KMS-11 (cell line): Measurements from ENCODE around the gene HYDIN.

Source experiments
- H2AFZ ChIP-seq: fragments of 200-600 bp; sonication (generic); 2 replicates; pipeline ENCODE4 v1.6.1; 2016; ENCODE audit warnings: antibody characterized with exemption, mixed run types, low read depth
- H3K27ac ChIP-seq: fragments of 200-600 bp; sonication (generic); 2 replicates; pipeline ENCODE4 v1.6.1; 2016; ENCODE audit warnings: mild to moderate bottlenecking, mixed run types
- H3K27me3 ChIP-seq: fragments of 200-600 bp; sonication (generic); 2 replicates; pipeline ENCODE4 v1.6.1; 2017; ENCODE audit warnings: mild to moderate bottlenecking, low read depth, mixed run types, moderate library complexity; ENCODE audit not compliant: insufficient read depth
- H3K36me3 ChIP-seq: fragments of 200-600 bp; sonication (generic); 2 replicates; pipeline ENCODE4 v1.6.1; 2017; ENCODE audit warnings: mild to moderate bottlenecking, mixed run types; ENCODE audit not compliant: insufficient read depth
- H3K4me1 ChIP-seq: fragments of 200-600 bp; sonication (generic); 2 replicates; pipeline ENCODE4 v1.6.1; 2016; ENCODE audit warnings: mild to moderate bottlenecking, low read depth, mixed run types; ENCODE audit not compliant: poor library complexity, severe bottlenecking
- H3K4me2 ChIP-seq: fragments of 200-600 bp; sonication (generic); 2 replicates; pipeline ENCODE4 v1.7.0; 2016; ENCODE audit warnings: mild to moderate bottlenecking, mixed run types
- H3K4me3 ChIP-seq: fragments of 200-600 bp; sonication (generic); IDR thresholded peaks from 2 replicates; pipeline ENCODE4 v1.6.1; 2017; ENCODE audit warnings: low read depth, low read length, mixed read lengths; ENCODE audit not compliant: insufficient read depth
- H3K79me2 ChIP-seq: fragments of 200-600 bp; sonication (generic); 2 replicates; pipeline ENCODE4 v1.6.1; 2016; ENCODE audit warnings: low read depth, mixed run types; ENCODE audit not compliant: insufficient read depth
- H3K9ac ChIP-seq: fragments of 200-600 bp; sonication (generic); 2 replicates; pipeline ENCODE4 v1.6.1; 2016; ENCODE audit warnings: mild to moderate bottlenecking, mixed run types
- H4K20me1 ChIP-seq: fragments of 200-600 bp; sonication (generic); 2 replicates; pipeline ENCODE4 v1.6.1; 2016; ENCODE audit warnings: mild to moderate bottlenecking, mixed run types; ENCODE audit not compliant: insufficient read depth
- TF ChIP-seq, protein P1 (sequence below): fragments of 200-600 bp; sonication (generic); conservative IDR thresholded peaks from 2 replicates; pipeline ENCODE4 v1.6.1; 2017; ENCODE audit warnings: low read depth, mild to moderate bottlenecking, antibody characterized with exemption, low read length, moderate library complexity, mixed read lengths

HYDIN gene

DNA sequence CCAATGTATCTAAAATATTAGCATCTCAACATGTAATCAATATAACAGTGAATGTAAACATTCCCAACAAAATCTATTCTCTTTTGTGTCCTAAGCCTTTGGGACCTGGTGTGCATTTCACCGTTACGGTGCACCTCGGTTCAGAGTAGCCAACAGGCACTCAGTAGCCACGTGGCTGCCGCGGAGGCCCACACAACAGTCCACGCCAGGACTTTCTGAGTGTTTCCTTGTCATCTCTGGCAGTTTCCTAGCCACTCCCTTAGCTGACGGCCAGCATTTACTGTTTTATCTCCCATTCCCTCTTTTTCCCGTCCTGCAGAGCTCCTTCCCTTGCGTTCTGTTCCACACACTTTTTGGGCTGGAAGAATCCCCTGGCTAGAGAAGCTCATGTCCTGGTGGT lies 465.9 kb downstream of the HYDIN start:
- Histone ChIP-seq H3K27ac (no peak overlapping the region), H3K4me3 (no peak overlapping the region), H3K79me2 (no peaks in the 10 kb centered on the region), H3K27me3 (no peaks in the 10 kb centered on the region), H4K20me1 (no peaks in the 10 kb centered on the region), H2AFZ (no peak overlapping the region), H3K36me3 (no peaks in the 10 kb centered on the region), H3K9ac (no peak overlapping the region), H3K4me2 (no peak overlapping the region), H3K4me1 (no peaks in the 10 kb centered on the region)
- TF ChIP-seq, protein P1, sequence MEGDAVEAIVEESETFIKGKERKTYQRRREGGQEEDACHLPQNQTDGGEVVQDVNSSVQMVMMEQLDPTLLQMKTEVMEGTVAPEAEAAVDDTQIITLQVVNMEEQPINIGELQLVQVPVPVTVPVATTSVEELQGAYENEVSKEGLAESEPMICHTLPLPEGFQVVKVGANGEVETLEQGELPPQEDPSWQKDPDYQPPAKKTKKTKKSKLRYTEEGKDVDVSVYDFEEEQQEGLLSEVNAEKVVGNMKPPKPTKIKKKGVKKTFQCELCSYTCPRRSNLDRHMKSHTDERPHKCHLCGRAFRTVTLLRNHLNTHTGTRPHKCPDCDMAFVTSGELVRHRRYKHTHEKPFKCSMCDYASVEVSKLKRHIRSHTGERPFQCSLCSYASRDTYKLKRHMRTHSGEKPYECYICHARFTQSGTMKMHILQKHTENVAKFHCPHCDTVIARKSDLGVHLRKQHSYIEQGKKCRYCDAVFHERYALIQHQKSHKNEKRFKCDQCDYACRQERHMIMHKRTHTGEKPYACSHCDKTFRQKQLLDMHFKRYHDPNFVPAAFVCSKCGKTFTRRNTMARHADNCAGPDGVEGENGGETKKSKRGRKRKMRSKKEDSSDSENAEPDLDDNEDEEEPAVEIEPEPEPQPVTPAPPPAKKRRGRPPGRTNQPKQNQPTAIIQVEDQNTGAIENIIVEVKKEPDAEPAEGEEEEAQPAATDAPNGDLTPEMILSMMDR = no peak

DNA sequence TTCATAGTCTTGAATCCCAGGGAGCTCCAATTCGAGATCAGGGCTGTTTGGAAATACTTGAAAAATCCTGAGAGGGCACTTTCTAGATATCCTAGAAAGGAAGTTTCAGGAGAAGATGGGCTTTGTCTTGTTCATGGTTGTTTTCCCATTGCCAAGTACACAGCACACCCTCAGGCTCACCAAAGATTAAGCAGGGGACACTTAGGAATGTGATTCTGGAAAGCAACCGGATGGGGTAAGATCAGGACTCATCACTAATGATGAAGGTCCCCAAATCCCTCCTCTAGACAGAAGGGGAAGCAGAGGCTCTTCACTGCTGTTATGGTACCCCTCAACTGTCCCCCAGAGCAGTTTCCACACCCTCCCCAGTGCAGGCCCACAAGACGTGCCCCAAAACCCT lies 470.3 kb downstream of the HYDIN start:
- Histone ChIP-seq H3K4me3 (no peak overlapping the region), H3K79me2 (no peaks in the 10 kb centered on the region), H3K4me1 (no peaks in the 10 kb centered on the region), H3K27ac (no peak overlapping the region), H3K9ac (no peak overlapping the region), H3K36me3 (no peaks in the 10 kb centered on the region), H2AFZ (no peak overlapping the region), H3K4me2 (no peak overlapping the region), H4K20me1 (no peaks in the 10 kb centered on the region), H3K27me3 (no peaks in the 10 kb centered on the region)
- TF ChIP-seq, protein P1 = no peak

DNA sequence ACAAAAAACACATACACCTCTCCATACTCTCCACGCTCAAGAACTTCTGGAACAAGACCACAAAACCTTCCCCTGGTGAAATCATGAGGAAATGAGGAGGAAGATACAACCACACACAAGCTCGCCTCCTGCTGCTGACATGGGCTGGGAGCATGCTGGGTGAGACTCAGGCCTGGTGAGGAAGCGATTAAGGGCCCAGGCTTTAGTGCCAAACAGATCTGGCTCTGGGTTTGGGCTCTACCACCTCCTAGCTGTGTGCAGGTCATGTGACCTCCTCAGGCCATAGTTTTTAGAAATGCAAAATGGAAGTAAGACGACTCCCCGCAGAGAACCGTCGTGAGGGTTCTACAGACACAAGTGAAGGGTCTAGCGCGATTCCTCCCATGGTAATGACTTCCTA lies 470.9 kb downstream of the HYDIN start:
- Histone ChIP-seq H3K4me1 (no peaks in the 10 kb centered on the region), H3K27ac (no peak overlapping the region), H4K20me1 (no peaks in the 10 kb centered on the region), H3K4me3 (no peak overlapping the region), H3K4me2 (no peak overlapping the region), H2AFZ (no peak overlapping the region), H3K36me3 (no peaks in the 10 kb centered on the region), H3K27me3 (no peaks in the 10 kb centered on the region), H3K79me2 (no peaks in the 10 kb centered on the region), H3K9ac (no peak overlapping the region)
- TF ChIP-seq, protein P1 = no peak

DNA sequence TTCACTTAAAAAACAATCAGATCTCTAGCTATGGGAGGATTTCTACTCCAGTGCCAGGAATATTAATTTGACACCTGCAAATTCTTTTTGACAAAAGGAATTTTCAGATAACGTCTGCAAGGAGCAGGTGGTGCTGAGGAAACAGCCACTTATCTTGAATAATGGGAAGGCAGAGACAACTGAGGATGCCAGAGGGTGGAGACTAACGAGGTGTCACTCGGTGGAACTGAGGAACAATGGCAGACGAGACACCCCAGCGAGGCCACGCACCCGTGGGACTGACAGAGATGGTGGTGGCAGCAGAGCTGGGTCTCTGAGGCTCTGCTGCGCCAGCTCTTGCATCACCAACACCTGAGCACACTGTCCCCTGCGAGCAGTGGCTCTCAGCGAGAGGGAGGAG lies 471.7 kb downstream of the HYDIN start:
- no peak overlapping the region for H3K9ac ChIP-seq
- TF ChIP-seq, protein P1 = no peak
- no peak overlapping the region for H3K27ac ChIP-seq

More for the DNA sequence above, 471.7 kb downstream of the HYDIN start:
- Histone ChIP-seq H3K4me3 (no peak overlapping the region), H3K36me3 (no peaks in the 10 kb centered on the region), H3K4me2 (no peak overlapping the region), H2AFZ (no peak overlapping the region), H3K4me1 (no peaks in the 10 kb centered on the region), H3K79me2 (no peaks in the 10 kb centered on the region), H3K27me3 (no peaks in the 10 kb centered on the region), H4K20me1 (no peaks in the 10 kb centered on the region)
